Esophagus squamous epithelium (tissue), 4 donors: ENCODE measurements around the gene CD209.

Experiments used
- POLR2A ChIP-seq, 4 donors: fragments of 450-650 bp; IDR thresholded peaks; one replicate each; pipeline ENCODE4 v1.6.1; 2017; ENCODE audit warnings: antibody characterized with exemption in 4 of 4, mild to moderate bottlenecking in 4 of 4, moderate library complexity in 3 of 4
- TF ChIP-seq, protein P1 (sequence below), 6 experiments: fragments of 450-650 bp in 4 of 6; fragments of 200-600 bp in 2 of 6; sonication (generic) in 2 of 6; IDR thresholded peaks; one replicate each; pipeline ENCODE4 v1.5.1; 2016 to 2019; ENCODE audit warnings: antibody characterized with exemption in 6 of 6, mild to moderate bottlenecking in 4 of 6, moderate library complexity in 4 of 6

DNA sequence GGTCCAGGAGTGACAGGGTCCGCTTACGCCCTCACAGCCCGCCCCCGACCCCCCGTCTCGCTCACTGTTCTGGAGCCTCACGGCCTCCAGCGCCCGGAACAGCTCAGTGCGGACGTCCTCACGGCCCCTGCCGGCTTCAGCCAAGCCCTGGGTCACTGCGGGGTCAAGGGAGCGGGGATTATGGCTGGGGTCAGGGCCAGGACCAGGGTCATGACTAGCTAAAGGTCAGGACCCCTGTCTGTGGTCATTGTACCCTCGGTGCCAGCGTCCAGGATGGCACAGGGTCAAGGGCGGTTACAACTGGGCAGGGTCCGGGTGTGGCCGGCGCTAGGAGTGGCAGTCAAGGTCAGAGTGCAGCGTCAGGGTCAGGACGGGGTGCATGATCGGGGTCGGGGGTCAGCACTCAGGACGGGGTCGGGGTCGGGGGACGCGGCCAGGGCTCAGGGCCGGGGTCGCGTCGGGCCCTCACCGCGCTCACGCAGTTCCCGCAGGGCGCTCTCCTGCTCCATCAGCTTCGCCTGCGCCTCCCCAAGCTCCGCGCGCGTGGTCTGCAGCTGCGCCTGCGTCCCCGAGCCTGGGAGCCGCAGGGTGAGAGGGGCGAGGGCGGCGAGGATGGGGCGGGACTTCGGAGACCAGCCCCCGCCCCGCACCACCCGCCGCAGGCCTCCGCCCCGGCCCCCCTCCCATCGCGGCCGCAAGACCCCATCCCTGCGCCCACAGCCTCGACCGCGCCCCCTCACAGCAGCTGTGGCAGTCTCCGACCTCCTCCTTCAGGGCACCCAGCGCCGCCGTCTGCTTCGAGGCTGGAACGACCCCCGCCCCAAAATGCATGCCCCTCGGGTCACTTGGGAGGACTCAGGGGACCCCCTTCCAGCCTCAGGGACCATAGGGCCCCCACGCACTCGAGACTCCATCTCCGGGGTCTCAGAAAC lies 16.8 kb downstream of the CD209 start:
- TF ChIP-seq, protein P1, sequence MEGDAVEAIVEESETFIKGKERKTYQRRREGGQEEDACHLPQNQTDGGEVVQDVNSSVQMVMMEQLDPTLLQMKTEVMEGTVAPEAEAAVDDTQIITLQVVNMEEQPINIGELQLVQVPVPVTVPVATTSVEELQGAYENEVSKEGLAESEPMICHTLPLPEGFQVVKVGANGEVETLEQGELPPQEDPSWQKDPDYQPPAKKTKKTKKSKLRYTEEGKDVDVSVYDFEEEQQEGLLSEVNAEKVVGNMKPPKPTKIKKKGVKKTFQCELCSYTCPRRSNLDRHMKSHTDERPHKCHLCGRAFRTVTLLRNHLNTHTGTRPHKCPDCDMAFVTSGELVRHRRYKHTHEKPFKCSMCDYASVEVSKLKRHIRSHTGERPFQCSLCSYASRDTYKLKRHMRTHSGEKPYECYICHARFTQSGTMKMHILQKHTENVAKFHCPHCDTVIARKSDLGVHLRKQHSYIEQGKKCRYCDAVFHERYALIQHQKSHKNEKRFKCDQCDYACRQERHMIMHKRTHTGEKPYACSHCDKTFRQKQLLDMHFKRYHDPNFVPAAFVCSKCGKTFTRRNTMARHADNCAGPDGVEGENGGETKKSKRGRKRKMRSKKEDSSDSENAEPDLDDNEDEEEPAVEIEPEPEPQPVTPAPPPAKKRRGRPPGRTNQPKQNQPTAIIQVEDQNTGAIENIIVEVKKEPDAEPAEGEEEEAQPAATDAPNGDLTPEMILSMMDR (IDR thresholded peaks at IDR 0.05), result no peak
- no peak for TF ChIP-seq POLR2A (IDR thresholded peaks at IDR 0.05)
